Activated B cell treated with CpG ODN at 0.5 μM for 24 hours (primary cell): ENCODE results near the gene DLG2. TPM values are rescaled to one million over a fixed set of nuclear protein-coding genes. Genes with fewer than 3 reads are reported as not detected.
"Not testable (repeated sequence)": the region's sequence is repeated elsewhere in the genome, so short reads cannot be mapped to it uniquely, and the experiment has no call there.

ENCODE experiments used
- ATAC-seq: fragments of 200-7000 bp; cut with Tn5 transposase; one replicate; pipeline ENCODE4 v1.10.0; 2021; ENCODE audit warnings: low read depth, mild to moderate bottlenecking, moderate library complexity
- CTCF ChIA-PET: fragments of 350-600 bp; sonication (Branson Sonifier 250); formaldehyde crosslinking; loops from one replicate; lab custom pipeline; 2021; ENCODE audit warnings: antibody characterized with exemption; lab: Charles Lee
- POLR2A ChIA-PET: fragments of 350-600 bp; sonication (Branson Sonifier 250); formaldehyde crosslinking; loops from one replicate; lab custom pipeline; 2021; ENCODE audit warnings: antibody characterized with exemption; lab: Charles Lee
- DNase-seq: peaks from one replicate; pipeline ENCODE4 v3.0.0; 2022
- H3K27ac Mint-ChIP-seq: one replicate; pipeline ENCODE4 v1.8.0; 2020; ENCODE audit warnings: mixed read lengths
- H3K27me3 Mint-ChIP-seq: one replicate; pipeline ENCODE4 v1.8.0; 2021; ENCODE audit warnings: mixed read lengths
- H3K36me3 Mint-ChIP-seq: one replicate; pipeline ENCODE4 v1.8.0; 2021; ENCODE audit warnings: low read depth, mixed read lengths
- H3K4me1 Mint-ChIP-seq: one replicate; pipeline ENCODE4 v1.8.0; 2021; ENCODE audit warnings: mixed read lengths
- H3K4me3 Mint-ChIP-seq: one replicate; pipeline ENCODE4 v1.8.0; 2020; ENCODE audit warnings: mild to moderate bottlenecking, mixed read lengths
- H3K9me3 Mint-ChIP-seq: one replicate; pipeline ENCODE4 v1.8.0; 2020; ENCODE audit warnings: mixed read lengths
- intact Hi-C: fragments of 100-400 bp; cut with micrococcal nuclease; formaldehyde crosslinking; loops from one replicate; pipeline ENCODE4 v1.15.1; 2024
- total RNA-seq: library from RNA; stranded (reverse); gene quantifications from 2 replicates; pipeline ENCODE4 v1.2.3, GENCODE V29; 2022
- TF ChIP-seq, protein P1 (sequence below): fragments of 200-600 bp; IDR thresholded peaks from one replicate; pipeline ENCODE4 v1.8.0; 2022; ENCODE audit warnings: antibody characterized with exemption, mild to moderate bottlenecking

The DLG2 gene
- total RNA-seq, 1 donor from 2014 or later: 2.7 TPM

DNA sequence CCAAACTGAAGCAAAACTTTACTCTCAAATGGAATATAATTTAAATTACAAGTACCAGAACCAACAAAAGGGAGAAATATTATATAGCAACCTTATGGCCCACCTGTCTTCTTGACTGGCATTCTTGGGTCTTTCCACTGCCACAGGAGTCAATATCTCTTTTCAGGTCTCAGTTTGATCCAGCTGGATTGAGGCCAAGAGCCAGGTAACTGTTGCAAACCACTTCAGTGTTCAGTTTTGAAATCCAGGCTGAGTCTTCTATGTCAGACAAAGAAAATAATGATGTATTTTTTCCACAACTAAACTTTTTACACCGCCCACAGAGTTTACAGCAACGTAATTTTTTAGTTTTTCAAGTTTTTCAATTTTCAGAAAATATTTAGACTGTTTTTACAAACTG is 648 bp downstream of the DLG2 start:
- TF ChIP-seq, protein P1, sequence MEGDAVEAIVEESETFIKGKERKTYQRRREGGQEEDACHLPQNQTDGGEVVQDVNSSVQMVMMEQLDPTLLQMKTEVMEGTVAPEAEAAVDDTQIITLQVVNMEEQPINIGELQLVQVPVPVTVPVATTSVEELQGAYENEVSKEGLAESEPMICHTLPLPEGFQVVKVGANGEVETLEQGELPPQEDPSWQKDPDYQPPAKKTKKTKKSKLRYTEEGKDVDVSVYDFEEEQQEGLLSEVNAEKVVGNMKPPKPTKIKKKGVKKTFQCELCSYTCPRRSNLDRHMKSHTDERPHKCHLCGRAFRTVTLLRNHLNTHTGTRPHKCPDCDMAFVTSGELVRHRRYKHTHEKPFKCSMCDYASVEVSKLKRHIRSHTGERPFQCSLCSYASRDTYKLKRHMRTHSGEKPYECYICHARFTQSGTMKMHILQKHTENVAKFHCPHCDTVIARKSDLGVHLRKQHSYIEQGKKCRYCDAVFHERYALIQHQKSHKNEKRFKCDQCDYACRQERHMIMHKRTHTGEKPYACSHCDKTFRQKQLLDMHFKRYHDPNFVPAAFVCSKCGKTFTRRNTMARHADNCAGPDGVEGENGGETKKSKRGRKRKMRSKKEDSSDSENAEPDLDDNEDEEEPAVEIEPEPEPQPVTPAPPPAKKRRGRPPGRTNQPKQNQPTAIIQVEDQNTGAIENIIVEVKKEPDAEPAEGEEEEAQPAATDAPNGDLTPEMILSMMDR: no peak
- DNase-seq (no peak), ATAC-seq (no peak)
- H3K4me1 Mint-ChIP-seq: peaks cover 28% of the 10 kb centered on the region
- H3K27ac Mint-ChIP-seq: peak overlapping the region; percentile 94
- peaks cover 23% of the 10 kb centered on the region for H3K36me3 Mint-ChIP-seq
- POLR2A ChIA-PET: interaction anchor here (0.9 to 4.3 kb wide), 3 partner anchors 21 to 228 kb away, joined by 3 to 29 read pairs (median 5); partner anchors contain the start of genes CCDC83, CREBZF and TMEM126A
- peak overlapping the region; percentile 99 for H3K4me3 Mint-ChIP-seq
- peaks cover 2% of the 10 kb centered on the region for H3K27me3 Mint-ChIP-seq
- CTCF ChIA-PET: interaction anchor here (1.5 to 2.6 kb wide), 2 partner anchors 22 kb away, joined by 3 to 16 read pairs; partner anchors contain the start of gene TMEM126A
- H3K9me3 Mint-ChIP-seq: no peaks in the 10 kb centered on the region
- intact Hi-C loops: no loop called here

- H3K27ac Mint-ChIP-seq: no peak overlapping the region
- TF ChIP-seq, protein P1: no peak
- no peaks in the 10 kb centered on the region for H3K4me1 Mint-ChIP-seq
- H3K27me3 Mint-ChIP-seq: peaks cover 2% of the 10 kb centered on the region
- H3K36me3 Mint-ChIP-seq: no peaks in the 10 kb centered on the region
- ChIA-PET POLR2A (no interaction called here), CTCF (no interaction called here)
- ATAC-seq (no peak), DNase-seq (no peak)
- intact Hi-C loops: no loop called here
- no peak overlapping the region for H3K4me3 Mint-ChIP-seq
- no peaks in the 10 kb centered on the region for H3K9me3 Mint-ChIP-seq
Observed at GRCh38 chr11:85620256-85620655, 6.9 kb downstream of the DLG2 start.

DNA sequence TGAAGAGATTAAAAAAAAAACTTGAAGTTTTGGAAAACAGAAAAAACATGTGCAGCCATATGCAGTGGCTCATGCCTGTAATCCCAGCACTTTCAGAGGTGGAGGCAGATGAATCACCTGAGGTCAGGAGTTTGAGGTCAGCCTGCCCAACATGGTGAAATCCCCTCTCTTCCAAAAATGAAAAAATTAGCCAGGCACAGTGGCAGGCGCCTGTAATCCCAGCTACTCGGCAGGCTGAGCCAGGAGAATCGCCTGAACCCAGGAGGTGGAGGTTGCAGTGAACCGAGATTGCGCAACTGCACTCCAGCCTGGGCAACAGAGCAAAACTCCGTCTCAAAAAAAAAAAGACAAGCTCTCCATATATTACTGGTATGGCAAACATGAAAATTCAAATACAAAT is 7.6 kb downstream of the DLG2 start:
- DNase-seq: no peak
- Mint-ChIP-seq H3K4me1 (no peaks in the 10 kb centered on the region), H3K36me3 (no peaks in the 10 kb centered on the region), H3K27ac (no peak overlapping the region), H3K4me3 (no peak overlapping the region), H3K9me3 (no peaks in the 10 kb centered on the region), H3K27me3 (no peaks in the 10 kb centered on the region)
- no peak for ATAC-seq
- ChIA-PET POLR2A (no interaction called here), CTCF (no interaction called here)
- TF ChIP-seq, protein P1: no peak
- intact Hi-C loops: no loop called here

- H3K27me3 Mint-ChIP-seq, H3K9me3 Mint-ChIP-seq, H3K4me3 Mint-ChIP-seq, POLR2A ChIA-PET, CTCF ChIA-PET, DNase-seq, intact Hi-C loops, H3K36me3 Mint-ChIP-seq, ATAC-seq, H3K27ac Mint-ChIP-seq, H3K4me1 Mint-ChIP-seq: not testable (repeated sequence)
Observed at GRCh38 chr11:85611643-85612042, 15.5 kb downstream of the DLG2 start.

- ATAC-seq, POLR2A ChIA-PET, CTCF ChIA-PET, H3K27ac Mint-ChIP-seq, H3K4me3 Mint-ChIP-seq, intact Hi-C loops, H3K9me3 Mint-ChIP-seq, H3K27me3 Mint-ChIP-seq, DNase-seq, H3K4me1 Mint-ChIP-seq, H3K36me3 Mint-ChIP-seq: not testable (repeated sequence)
Observed at GRCh38 chr11:85609286-85609685, 17.9 kb downstream of the DLG2 start.

DNA sequence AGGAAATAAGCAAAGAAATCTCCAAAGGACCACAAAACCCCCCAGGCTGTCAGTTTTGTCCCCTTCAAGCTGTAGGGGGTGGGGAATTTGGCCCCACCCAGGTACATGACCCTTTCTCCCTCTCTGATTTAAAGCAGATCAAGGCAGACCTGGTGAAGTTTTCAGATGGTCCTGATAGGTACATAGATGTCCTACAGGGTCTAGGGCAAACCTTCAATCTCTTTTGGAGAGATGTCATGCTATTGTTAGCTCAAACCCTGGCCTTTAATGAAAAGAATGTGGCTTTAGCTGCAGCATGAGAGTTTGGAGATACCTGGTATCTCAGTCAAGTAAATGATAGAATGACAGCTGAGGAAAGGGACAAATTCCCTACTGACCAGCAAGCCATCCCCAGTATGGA is 18.5 kb downstream of the DLG2 start:
- H3K36me3 Mint-ChIP-seq, H3K4me1 Mint-ChIP-seq, ATAC-seq, CTCF ChIA-PET, DNase-seq, H3K27me3 Mint-ChIP-seq, H3K27ac Mint-ChIP-seq, H3K4me3 Mint-ChIP-seq, intact Hi-C loops, POLR2A ChIA-PET, H3K9me3 Mint-ChIP-seq: not testable (repeated sequence)

GRCh38 chr11:85606237-85606636 is 20.9 kb downstream of the DLG2 start:
- H3K27me3 Mint-ChIP-seq, ATAC-seq, H3K9me3 Mint-ChIP-seq, H3K36me3 Mint-ChIP-seq, CTCF ChIA-PET, H3K4me1 Mint-ChIP-seq, H3K27ac Mint-ChIP-seq, H3K4me3 Mint-ChIP-seq, POLR2A ChIA-PET, DNase-seq, intact Hi-C loops: not testable (repeated sequence)
